Sigmoid colon (tissue), 7 donors: ENCODE results near the gene CSTPP1. TPM values are rescaled to one million over a fixed set of nuclear protein-coding genes. Genes with fewer than 3 reads are reported as not detected.

Experiments
- DNase-seq: peaks from one replicate; pipeline ENCODE4 v3.0.0-alpha.2; 2019
- H3K27ac ChIP-seq, 4 donors: fragments of 200-600 bp; sonication (generic); one replicate each; pipeline ENCODE4 v1.5.1; 2016 to 2019; ENCODE audit warnings: mild to moderate bottlenecking in 1 of 4
- H3K27me3 ChIP-seq, 3 donors: fragments of 200-600 bp; sonication (generic); one replicate each; pipeline ENCODE4 v1.5.1; 2019; ENCODE audit warnings: mild to moderate bottlenecking in 1 of 3
- H3K36me3 ChIP-seq, 4 donors: fragments of 200-600 bp; sonication (generic); one replicate each; pipeline ENCODE4 v1.5.1; 2016 to 2019
- H3K4me1 ChIP-seq, 4 donors: fragments of 200-600 bp; sonication (generic); one replicate each; pipeline ENCODE4 v1.5.1; 2017 to 2019
- H3K4me3 ChIP-seq, 4 donors: fragments of 200-600 bp; sonication (generic); one replicate each; pipeline ENCODE4 v1.5.1; 2017 to 2019; ENCODE audit warnings: mild to moderate bottlenecking in 2 of 4, moderate library complexity in 1 of 4
- H3K9me3 ChIP-seq, 4 donors: fragments of 200-600 bp in 3 of 4; sonication (generic) in 3 of 4; one replicate each; pipeline versions ENCODE4 v1.5.1 to v1.6.1; 2013 to 2019
- CTCF ChIP-seq, 4 experiments: fragments of 450-650 bp in 3 of 4; fragments of 200-600 bp in 1 of 4; IDR thresholded peaks; one replicate each; pipeline ENCODE4 v1.5.1; 2016 to 2019; ENCODE audit warnings: antibody characterized with exemption in 4 of 4, mild to moderate bottlenecking in 3 of 4, moderate library complexity in 2 of 4
- EP300 ChIP-seq, 4 donors: sonication (generic); formaldehyde crosslinking; IDR thresholded peaks; one replicate each; pipeline ENCODE4 v1.6.1; 2017; ENCODE audit warnings: antibody characterized with exemption in 4 of 4
- POLR2A ChIP-seq, 2 donors: fragments of 450-650 bp; IDR thresholded peaks; one replicate each; pipeline ENCODE4 v1.6.1; 2016; ENCODE audit warnings: antibody characterized with exemption in 2 of 2, mild to moderate bottlenecking in 2 of 2, moderate library complexity in 2 of 2
- POLR2AphosphoS5 ChIP-seq, 4 donors: sonication (generic); formaldehyde crosslinking; IDR thresholded peaks; one replicate each; pipeline ENCODE4 v1.6.1; 2017; ENCODE audit warnings: antibody characterized with exemption in 4 of 4
- WGBS, 2 donors: extraction: QIAGEN DNeasy Blood & Tissue Kit; methylation state at CpG; one replicate each; pipeline ENCODE4 v1.1.7; 2013; 5-methylcytosine and 5-hydroxymethylcytosine counted together
- intact Hi-C: fragments of 100-400 bp; cut with DNase I; formaldehyde crosslinking; loops from one replicate; pipeline ENCODE4 v1.15.1; 2023
- polyA plus RNA-seq, 3 donors: library from polyadenylated mRNA; stranded (reverse); fragments of 200-250 nt; gene quantifications; one replicate each; pipeline ENCODE4 v1.2.3, GENCODE V29; 2013
- total RNA-seq, 4 donors: library from RNA; depleted of rRNA; stranded (reverse); fragments of >200 nt; gene quantifications; one replicate each; pipeline ENCODE4 v1.1.0, GENCODE V29; 2016
- donor health status: healthy with polysubstance abuse.
- donor health status: Bipolar disorder and iron deficiency.
- donor health status: healthy.

The CSTPP1 gene
- total and polyA plus RNA-seq, 7 donors = 12.9 to 29.4 (median 22.8) TPM

DNA sequence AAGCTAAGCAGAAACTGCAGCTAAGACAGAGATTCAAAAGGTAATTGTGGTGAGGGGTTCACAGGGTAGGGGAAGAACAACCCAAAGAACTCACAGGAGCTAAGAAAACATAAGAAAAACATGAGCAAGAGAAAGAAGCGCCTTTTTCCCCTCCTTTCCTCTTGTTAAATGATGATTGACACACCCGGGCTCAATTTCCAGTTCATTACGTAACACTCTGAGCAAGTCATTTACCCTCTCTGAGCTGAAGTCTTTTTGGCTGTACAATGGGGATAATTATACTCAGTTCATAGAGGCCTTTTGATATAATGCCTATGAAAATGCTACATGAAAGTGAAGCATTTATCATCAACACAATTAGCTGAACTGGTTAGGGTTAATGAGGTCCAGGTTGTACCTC lies 35.4 kb upstream of the CSTPP1 start:
- intact Hi-C loops = no loop called here
- no peaks in the 10 kb centered on the region for H3K9me3 ChIP-seq
- H3K27ac ChIP-seq = no peak overlapping the region
- H3K27me3 ChIP-seq = no peaks in the 10 kb centered on the region
- H3K36me3 ChIP-seq = peaks cover 0 to 14% (median 2%) of the 10 kb centered on the region in 4 donors
- no peak for TF ChIP-seq POLR2AphosphoS5 (IDR thresholded peaks at IDR 0.05)
- no peak for TF ChIP-seq POLR2A (IDR thresholded peaks at IDR 0.05)
- TF ChIP-seq CTCF (IDR thresholded peaks at IDR 0.05) = no peak
- no peak for TF ChIP-seq EP300 (IDR thresholded peaks at IDR 0.05)
- no peak overlapping the region for H3K4me3 ChIP-seq
- WGBS, 2 donors = 68 to 84% methylated on average over 3 of the region's 3 CpGs
- no peak for DNase-seq
- peaks cover 0 to 2% (median under 1%) of the 10 kb centered on the region in 4 donors for H3K4me1 ChIP-seq

GRCh38 chr11:46902694-46903093 lies 33.9 kb upstream of the CSTPP1 start:
- Histone ChIP-seq H3K27ac (no peak overlapping the region), H3K36me3 (peaks cover 0 to 14% (median 2%) of the 10 kb centered on the region in 4 donors), H3K4me3 (no peak overlapping the region), H3K27me3 (no peaks in the 10 kb centered on the region), H3K4me1 (peaks cover 0 to 7% (median 3%) of the 10 kb centered on the region in 4 donors), H3K9me3 (no peaks in the 10 kb centered on the region)
- WGBS, 2 donors = 94% methylated on average over 6 of the region's 6 CpGs
- TF ChIP-seq EP300 (IDR thresholded peaks at IDR 0.05) = no peak
- TF ChIP-seq CTCF (IDR thresholded peaks at IDR 0.05) = no peak
- no peak for TF ChIP-seq POLR2AphosphoS5 (IDR thresholded peaks at IDR 0.05)
- TF ChIP-seq POLR2A (IDR thresholded peaks at IDR 0.05) = no peak
- no peak for DNase-seq
- intact Hi-C loops = no loop called here

DNA sequence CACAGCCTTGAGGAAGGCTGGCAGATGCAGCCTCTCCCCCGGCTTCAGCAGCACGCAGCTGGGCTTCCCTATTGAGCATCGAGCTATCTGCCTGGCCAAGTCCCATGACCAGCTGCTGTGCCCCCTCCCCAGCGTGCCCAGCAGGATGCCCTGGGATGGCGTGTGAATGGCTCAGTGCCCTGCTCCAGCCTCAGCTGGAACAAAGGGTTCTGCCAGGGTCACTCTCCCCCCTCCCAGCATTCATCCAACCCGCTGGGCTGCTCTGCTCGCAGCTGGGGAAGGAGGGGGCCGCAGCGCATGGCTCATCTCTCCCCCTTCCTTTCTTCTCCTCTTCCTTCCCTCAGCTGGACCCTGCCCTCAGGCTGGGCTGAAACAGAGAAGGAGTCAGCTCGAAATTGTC lies 32.7 kb upstream of the CSTPP1 start:
- Histone ChIP-seq H3K4me3 (no peak overlapping the region), H3K27ac (no peak overlapping the region), H3K36me3 (peaks cover 0 to 9% (median 0%) of the 10 kb centered on the region in 4 donors), H3K27me3 (no peaks in the 10 kb centered on the region), H3K9me3 (no peaks in the 10 kb centered on the region), H3K4me1 (peaks cover 0 to 7% (median 3%) of the 10 kb centered on the region in 4 donors)
- intact Hi-C loops = no loop called here
- TF ChIP-seq POLR2A (IDR thresholded peaks at IDR 0.05) = no peak
- TF ChIP-seq EP300 (IDR thresholded peaks at IDR 0.05) = no peak
- TF ChIP-seq POLR2AphosphoS5 (IDR thresholded peaks at IDR 0.05) = no peak
- no peak for DNase-seq
- 82 to 87% methylated on average over 10 of the region's 10 CpGs for WGBS, 2 donors

- 72 to 74% methylated on average over 5 of the region's 5 CpGs for WGBS, 2 donors
- Histone ChIP-seq H3K4me3 (no peak overlapping the region), H3K27me3 (no peaks in the 10 kb centered on the region), H3K27ac (no peak overlapping the region), H3K4me1 (peaks cover 0 to 7% (median 3%) of the 10 kb centered on the region in 4 donors), H3K9me3 (no peaks in the 10 kb centered on the region), H3K36me3 (no peaks in the 10 kb centered on the region)
- DNase-seq = no peak
- intact Hi-C loops = no loop called here
- TF ChIP-seq CTCF (IDR thresholded peaks at IDR 0.05) (no peak), POLR2A (IDR thresholded peaks at IDR 0.05) (no peak), EP300 (IDR thresholded peaks at IDR 0.05) (no peak), POLR2AphosphoS5 (IDR thresholded peaks at IDR 0.05) (no peak)
Measured at GRCh38 chr11:46905806-46906205, 30.8 kb upstream of the CSTPP1 start.

GRCh38 chr11:46906609-46907041 lies 29.9 kb upstream of the CSTPP1 start:
- Histone ChIP-seq H3K27me3 (no peaks in the 10 kb centered on the region), H3K9me3 (no peaks in the 10 kb centered on the region), H3K4me3 (no peak overlapping the region), H3K4me1 (peaks cover 0 to 7% (median 3%) of the 10 kb centered on the region in 4 donors), H3K27ac (no peak overlapping the region), H3K36me3 (no peaks in the 10 kb centered on the region)
- no peak for DNase-seq
- 50 to 76% methylated on average over 13 of the region's 13 CpGs for WGBS, 2 donors
- no peak for TF ChIP-seq POLR2A (IDR thresholded peaks at IDR 0.05)
- no peak for TF ChIP-seq EP300 (IDR thresholded peaks at IDR 0.05)
- TF ChIP-seq CTCF (IDR thresholded peaks at IDR 0.05) = no peak
- no peak for TF ChIP-seq POLR2AphosphoS5 (IDR thresholded peaks at IDR 0.05)
- intact Hi-C loops = no loop called here
